HG03342 (cell line): ENCODE results near the gene TBCD.
"Not testable (repeated sequence)": the region's sequence is repeated elsewhere in the genome, so short reads cannot be mapped to it uniquely, and the experiment has no call there.

ENCODE experiments used
- ATAC-seq: cut with Tn5 transposase; IDR thresholded peaks from one replicate; pipeline ENCODE4 v1.9.1; 2021; ENCODE audit warnings: mild to moderate bottlenecking, moderate library complexity; ENCODE audit not compliant: unreplicated experiment

The TBCD gene

GRCh38 chr17:82765371-82765770 lies 13.5 kb downstream of the TBCD start:
- ATAC-seq, result no peak

- ATAC-seq, result no peak
Observed at GRCh38 chr17:82767041-82767754, 15.3 kb downstream of the TBCD start.

GRCh38 chr17:82769041-82769440 lies 17.2 kb downstream of the TBCD start:
- ATAC-seq, result no peak

- ATAC-seq, result no peak
Observed at GRCh38 chr17:82772026-82772425, 20.2 kb downstream of the TBCD start.

- ATAC-seq, result not testable (repeated sequence)
Observed at GRCh38 chr17:82774456-82774855, 22.6 kb downstream of the TBCD start.

GRCh38 chr17:82775001-82775823 lies 23.3 kb downstream of the TBCD start:
- ATAC-seq, result no peak

GRCh38 chr17:82776454-82776853 lies 24.6 kb downstream of the TBCD start:
- ATAC-seq, result no peak

- not testable (repeated sequence) for ATAC-seq
Observed at GRCh38 chr17:82777778-82778375, 26.0 kb downstream of the TBCD start.

GRCh38 chr17:82779541-82779940 lies 27.7 kb downstream of the TBCD start:
- no peak for ATAC-seq

- no peak for ATAC-seq
Observed at GRCh38 chr17:82780195-82780594, 28.3 kb downstream of the TBCD start.

- ATAC-seq, result no peak
Observed at GRCh38 chr17:82780971-82781893, 29.4 kb downstream of the TBCD start.

GRCh38 chr17:82781894-82782274 lies 30.0 kb downstream of the TBCD start:
- ATAC-seq, result no peak

GRCh38 chr17:82782657-82783207 lies 30.9 kb downstream of the TBCD start:
- no peak for ATAC-seq

- ATAC-seq, result no peak
Observed at GRCh38 chr17:82783498-82783897, 31.6 kb downstream of the TBCD start.

- not testable (repeated sequence) for ATAC-seq
Observed at GRCh38 chr17:82785581-82785980, 33.7 kb downstream of the TBCD start.

- no peak for ATAC-seq
Observed at GRCh38 chr17:82786427-82786826, 34.6 kb downstream of the TBCD start.

GRCh38 chr17:82787081-82787848 lies 35.4 kb downstream of the TBCD start:
- ATAC-seq, result no peak

- no peak for ATAC-seq
Observed at GRCh38 chr17:82788206-82789001, 36.5 kb downstream of the TBCD start.

GRCh38 chr17:82789051-82789592 lies 37.3 kb downstream of the TBCD start:
- no peak for ATAC-seq
